NK-92 (cell line): ENCODE results near the gene RMDN2.
"Not testable (repeated sequence)": the region's sequence is repeated elsewhere in the genome, so short reads cannot be mapped to it uniquely, and the experiment has no call there.

Experiments
- DNase-seq: peaks from one replicate; lab custom pipeline; 2025; ENCODE audit not compliant: unreplicated experiment; lab: John Stamatoyannopoulos, UW

Gene RMDN2

GRCh38 chr2:37985333-37985732, 60.2 kb downstream of the RMDN2 start:
- no peak for DNase-seq

GRCh38 chr2:37987098-37987775, 62.1 kb downstream of the RMDN2 start:
- DNase-seq = no peak

- DNase-seq = no peak
Observed at GRCh38 chr2:37992601-37993000, 67.5 kb downstream of the RMDN2 start.

- no peak for DNase-seq
Observed at GRCh38 chr2:37993143-37993542, 68.1 kb downstream of the RMDN2 start.

- DNase-seq = no peak
Observed at GRCh38 chr2:37997629-37998028, 72.5 kb downstream of the RMDN2 start.

GRCh38 chr2:38000485-38001222, 75.6 kb downstream of the RMDN2 start:
- no peak for DNase-seq

- DNase-seq = not testable (repeated sequence)
Observed at GRCh38 chr2:38010187-38010586, 85.1 kb downstream of the RMDN2 start.

- no peak for DNase-seq
Observed at GRCh38 chr2:38010995-38011394, 85.9 kb downstream of the RMDN2 start.

GRCh38 chr2:38013158-38013752, 88.2 kb downstream of the RMDN2 start:
- DNase-seq = no peak

GRCh38 chr2:38016219-38016618, 91.1 kb downstream of the RMDN2 start:
- DNase-seq = no peak

GRCh38 chr2:38017836-38018235, 92.7 kb downstream of the RMDN2 start:
- DNase-seq = no peak

GRCh38 chr2:38020359-38021069, 95.4 kb downstream of the RMDN2 start:
- DNase-seq = not testable (repeated sequence)

- no peak for DNase-seq
Observed at GRCh38 chr2:38021589-38021988, 96.5 kb downstream of the RMDN2 start.

- no peak for DNase-seq
Observed at GRCh38 chr2:38026846-38027245, 101.8 kb downstream of the RMDN2 start.

GRCh38 chr2:38028829-38029228, 103.7 kb downstream of the RMDN2 start:
- no peak for DNase-seq

GRCh38 chr2:38029512-38029911, 104.4 kb downstream of the RMDN2 start:
- DNase-seq = no peak

- no peak for DNase-seq
Observed at GRCh38 chr2:38030635-38031355, 105.7 kb downstream of the RMDN2 start.

GRCh38 chr2:38032946-38033345, 107.9 kb downstream of the RMDN2 start:
- no peak for DNase-seq

- no peak for DNase-seq
Observed at GRCh38 chr2:38033646-38034045, 108.6 kb downstream of the RMDN2 start.

GRCh38 chr2:38035968-38036367, 110.9 kb downstream of the RMDN2 start:
- no peak for DNase-seq

GRCh38 chr2:38037325-38037724, 112.2 kb downstream of the RMDN2 start:
- no peak for DNase-seq
